ENCODE measurements around the gene KLHL14.

Gene KLHL14

GRCh38 chr18:32754508-32755263 lies 18.1 kb downstream of the KLHL14 start:
- TF ChIP-seq CTCF (IDR thresholded peaks at IDR 0.05): no peak

- no peak for TF ChIP-seq CTCF (IDR thresholded peaks at IDR 0.05)
Observed at GRCh38 chr18:32753656-32754260, 19.1 kb downstream of the KLHL14 start.

- no peak for TF ChIP-seq CTCF (IDR thresholded peaks at IDR 0.05)
Observed at GRCh38 chr18:32750328-32750727, 22.5 kb downstream of the KLHL14 start.

GRCh38 chr18:32749809-32750208 lies 23.0 kb downstream of the KLHL14 start:
- TF ChIP-seq CTCF (IDR thresholded peaks at IDR 0.05): no peak

GRCh38 chr18:32742579-32742978 lies 30.2 kb downstream of the KLHL14 start:
- TF ChIP-seq CTCF (IDR thresholded peaks at IDR 0.05): no peak

- no peak for TF ChIP-seq CTCF (IDR thresholded peaks at IDR 0.05)
Observed at GRCh38 chr18:32735781-32736180, 37.0 kb downstream of the KLHL14 start.

GRCh38 chr18:32734442-32734841 lies 38.4 kb downstream of the KLHL14 start:
- no peak for TF ChIP-seq CTCF (IDR thresholded peaks at IDR 0.05)

Measured in LNCAP (cell line).